K562 (cell line): Measurements from ENCODE around the gene KTN1. TPM values are rescaled to one million over a fixed set of nuclear protein-coding genes. Genes with fewer than 3 reads are reported as not detected.

Experiments
- ATAC-seq: fragments of 200-7000 bp; cut with Tn5 transposase; 3 replicates; pipeline ENCODE4 v1.9.1; 2020; ENCODE audit warnings: moderate library complexity
- BruUV-seq: library from RNA; stranded (reverse); fragments of 400-500 nt; replicated peaks from 2 replicates; lab custom pipeline; 2021; lab: Mats Ljungman, UMichigan
- CTCF ChIA-PET: fragments of 300-600 bp; formaldehyde crosslinking; extraction: SDS; loops from one replicate; lab custom pipeline; 2021; ENCODE audit warnings: low intra/inter-chr PET ratio; lab: Yijun Ruan, JAX
- POLR2A ChIA-PET: fragments of 300-600, 350-650 bp; sonication (Branson Sonifier 250); formaldehyde crosslinking; extraction: SDS; loops from one replicate; lab custom pipeline; 2021; ENCODE audit warnings: antibody characterized with exemption, inconsistent platforms; lab: Yijun Ruan, JAX
- DNase-seq, 4 experiments: peaks; one replicate each; pipeline versions ENCODE4 v3.0.0 to v3.0.0-alpha.2; 2011 to 2018; ENCODE audit warnings: low spot score in 3 of 4, mixed read lengths in 3 of 4; ENCODE audit errors: extremely low read depth in 1 of 4
- FAIRE-seq: peaks from 2 replicates; lab custom pipeline; 2011; peaks lifted over from hg19 to GRCh38; lab: Jason Lieb, UNC
- H2AFZ ChIP-seq: 2 replicates; pipeline ENCODE4 v1.6.0; 2011; ENCODE audit warnings: low read depth, low read length, control low read depth, inconsistent platforms
- H3K27ac ChIP-seq: fragments of 200-600 bp; 3 replicates; pipeline ENCODE4 v1.8.0; 2011; ENCODE audit warnings: low read depth, mild to moderate bottlenecking, control low read depth, inconsistent platforms, low read length, moderate library complexity, mixed read lengths; ENCODE audit errors: extremely low read depth
- H3K27me3 ChIP-seq, 2 experiments: fragments of 300-600 bp in 1 of 2; 2 replicates in 1 of 2; 3 replicates in 1 of 2; pipeline versions ENCODE4 v1.6.0 to v1.8.0; 2011; ENCODE audit warnings: inconsistent platforms in 2 of 2, low read length in 2 of 2, mild to moderate bottlenecking in 1 of 2, mixed read lengths in 1 of 2, moderate library complexity in 1 of 2; ENCODE audit not compliant: control insufficient read depth in 2 of 2, insufficient read depth in 2 of 2
- H3K36me3 ChIP-seq: fragments of 300-600 bp; 3 replicates; pipeline ENCODE4 v1.8.0; 2011; ENCODE audit warnings: mild to moderate bottlenecking, low read length, inconsistent platforms; ENCODE audit not compliant: control insufficient read depth, insufficient read depth
- H3K4me1 ChIP-seq, 2 experiments: fragments of 200-600 bp in 1 of 2; replicated peaks in 1 of 2; 2 replicates in 1 of 2; 3 replicates in 1 of 2; pipeline versions ENCODE4 v1.5.1 to v1.8.0; 2011; ENCODE audit warnings: inconsistent platforms in 2 of 2, low read length in 2 of 2, mild to moderate bottlenecking in 1 of 2, mixed read lengths in 1 of 2, moderate library complexity in 1 of 2; ENCODE audit not compliant: control insufficient read depth in 2 of 2, insufficient read depth in 2 of 2
- H3K4me2 ChIP-seq: 2 replicates; pipeline ENCODE4 v1.6.1; 2011; ENCODE audit warnings: low read length, control low read depth, inconsistent platforms, mixed read lengths; ENCODE audit not compliant: insufficient read depth
- H3K4me3 ChIP-seq: fragments of 200-600 bp; sonication (generic), shearing (Covaris generic); 2 replicates; pipeline ENCODE4 v1.5.1; 2016; ENCODE audit warnings: control low read depth, inconsistent platforms
- H3K79me2 ChIP-seq: fragments of 200-600 bp; 3 replicates; pipeline ENCODE4 v1.8.0; 2011; ENCODE audit warnings: low read length, inconsistent platforms; ENCODE audit not compliant: control insufficient read depth, insufficient read depth
- H3K9ac ChIP-seq, 2 experiments: 2 replicates each; pipeline versions ENCODE4 v1.6.0 to v1.6.1; 2011; ENCODE audit warnings: low read depth in 2 of 2, low read length in 2 of 2, control low read depth in 1 of 2, inconsistent platforms in 1 of 2, mild to moderate bottlenecking in 1 of 2, mixed read lengths in 1 of 2; ENCODE audit not compliant: insufficient read depth in 1 of 2
- H3K9me1 ChIP-seq: one replicate; pipeline ENCODE4 v1.6.0; 2011; ENCODE audit warnings: inconsistent platforms, mild to moderate bottlenecking, low read length, moderate library complexity; ENCODE audit not compliant: control insufficient read depth, insufficient read depth
- H3K9me3 ChIP-seq: replicated peaks from 2 replicates; pipeline ENCODE4 v1.5.1; 2011; ENCODE audit warnings: low read depth, low read length, inconsistent platforms; ENCODE audit not compliant: control insufficient read depth, insufficient read depth
- H4K20me1 ChIP-seq: replicated peaks from 2 replicates; pipeline ENCODE4 v1.6.1; 2011; ENCODE audit warnings: low read length, inconsistent platforms, mixed read lengths; ENCODE audit not compliant: control insufficient read depth, insufficient read depth
- BRD4 ChIP-seq: fragments of 200-600 bp; sonication (generic); IDR thresholded peaks from 2 replicates; pipeline ENCODE4 v1.6.1; 2017; ENCODE audit warnings: inconsistent platforms
- CGGBP1 ChIP-seq: fragments of 250-450 bp; sonication (Bioruptor Pico); IDR thresholded peaks from 2 replicates; pipeline ENCODE4 v1.9.0; 2021; ENCODE audit warnings: mild to moderate bottlenecking
- CREB5 ChIP-seq: fragments of 250-450 bp; sonication (Bioruptor Pico); IDR thresholded peaks from 2 replicates; pipeline ENCODE4 v1.5.0; 2020; ENCODE audit warnings: mild to moderate bottlenecking
- ELF2 ChIP-seq: fragments of 250-450 bp; sonication (Bioruptor Pico); IDR thresholded peaks from 2 replicates; pipeline ENCODE4 v1.5.0; 2021; ENCODE audit warnings: mild to moderate bottlenecking
- ESRRB ChIP-seq: fragments of 250-450 bp; sonication (Bioruptor Pico); IDR thresholded peaks from 2 replicates; pipeline ENCODE4 v1.5.0; 2020; ENCODE audit warnings: mild to moderate bottlenecking, moderate library complexity, borderline replicate concordance
- GABPA ChIP-seq: fragments of 200-800 bp; sonication (Bioruptor generic); conservative IDR thresholded peaks from 2 replicates; pipeline ENCODE4 v1.6.1; 2016; ENCODE audit warnings: low read depth, missing genetic modification characterization, missing compliant biosample characterization
- MNT ChIP-seq, 2 experiments: fragments of 450-650 bp; conservative IDR thresholded peaks; 2 replicates each; pipeline ENCODE4 v1.6.1; 2017; ENCODE audit warnings: mild to moderate bottlenecking in 2 of 2, moderate library complexity in 2 of 2
- SMARCA4 ChIP-seq: fragments of 450-650 bp; IDR thresholded peaks from 2 replicates; pipeline ENCODE4 v1.6.1; 2016
- SRSF9 ChIP-seq: fragments of 200-400 bp; formaldehyde crosslinking; IDR thresholded peaks from 2 replicates; pipeline ENCODE4 v1.6.1; 2017; ENCODE audit warnings: low read depth, low read length, borderline replicate concordance
- TCF3 ChIP-seq: sonication (generic); formaldehyde crosslinking; IDR thresholded peaks from 2 replicates; pipeline ENCODE4 v1.4.0; 2020; ENCODE audit warnings: mild to moderate bottlenecking, missing genetic modification reagents
- ZNF140 ChIP-seq: fragments of 250-450 bp; sonication (Bioruptor Pico); IDR thresholded peaks from 2 replicates; pipeline ENCODE4 v1.8.0; 2021; ENCODE audit warnings: moderate library complexity, mild to moderate bottlenecking, inconsistent platforms
- ZNF224 ChIP-seq: sonication (generic); formaldehyde crosslinking; IDR thresholded peaks from 2 replicates; pipeline ENCODE4 v1.8.0; 2022; ENCODE audit warnings: mild to moderate bottlenecking, missing genetic modification reagents
- ZNF830 ChIP-seq: fragments of 250-450 bp; sonication (Bioruptor Pico); IDR thresholded peaks from 2 replicates; pipeline ENCODE4 v1.5.0; 2021; ENCODE audit warnings: mild to moderate bottlenecking
- WGBS: fragments of 100-300 bp; shearing (Covaris generic); methylation state at CpG from one replicate; pipeline ENCODE4 v1.1.6; 2016; ENCODE audit warnings: low coverage, mixed read lengths; ENCODE audit not compliant: insufficient coverage; ENCODE audit errors: missing lambda C conversion rate; 5-methylcytosine and 5-hydroxymethylcytosine counted together
- in situ Hi-C: fragments of 300-500 bp; cut with MboI; formaldehyde crosslinking; loops from 4 replicates; pipeline ENCODE4 v1.15.0; 2018; ENCODE audit warnings: inconsistent platforms, mixed read lengths
- intact Hi-C: fragments of 100-400 bp; cut with micrococcal nuclease; formaldehyde crosslinking; loops from 2 replicates; pipeline ENCODE4 v1.14.2; 2022
- polyA plus RNA-seq, 8 experiments: library from polyadenylated mRNA; depleted of rRNA in 4 of 8; stranded (reverse) in 5 of 8; unstranded in 3 of 8; fragments of >200 nt; fragmentation: Nextera tagmentation in 2 of 8; fragmentation: Illumina TruSeq in 1 of 8; extraction: Ambion mirVana in 2 of 8; extraction: Trizol in 1 of 8; gene quantifications; 2 replicates each; pipeline versions ENCODE4 v1.2.1 to v1.2.3, GENCODE V29; 2011 to 2014; ENCODE audit warnings: inconsistent platforms in 1 of 8, missing spikeins in 1 of 8
- total RNA-seq, 7 experiments: library from RNA; depleted of rRNA in 6 of 7; stranded (reverse); fragments of >200 nt in 6 of 7; fragmentation: Illumina TruSeq in 2 of 7; extraction: Trizol in 2 of 7; gene quantifications; 2 replicates each; pipeline versions ENCODE4 v1.2.1 to v1.2.3, GENCODE V29; 2011 to 2021; ENCODE audit warnings: low replicate concordance in 1 of 7
- TF ChIP-seq, protein P1 (sequence below): fragments of 450-650 bp; formaldehyde crosslinking; conservative IDR thresholded peaks from 2 replicates; pipeline ENCODE4 v1.4.0; 2022; ENCODE audit warnings: mild to moderate bottlenecking, missing genetic modification characterization
- TF ChIP-seq, protein P2 (sequence below): fragments of 450-650 bp; IDR thresholded peaks from 2 replicates; pipeline ENCODE4 v1.6.1; 2016; ENCODE audit warnings: borderline replicate concordance

Gene KTN1
- total and polyA plus RNA-seq, 9 of the 15 experiments (the other 6 are each of a cell fraction or from before 2014, with no cell fraction given): 34.8 to 120 (median 63.6) TPM

DNA sequence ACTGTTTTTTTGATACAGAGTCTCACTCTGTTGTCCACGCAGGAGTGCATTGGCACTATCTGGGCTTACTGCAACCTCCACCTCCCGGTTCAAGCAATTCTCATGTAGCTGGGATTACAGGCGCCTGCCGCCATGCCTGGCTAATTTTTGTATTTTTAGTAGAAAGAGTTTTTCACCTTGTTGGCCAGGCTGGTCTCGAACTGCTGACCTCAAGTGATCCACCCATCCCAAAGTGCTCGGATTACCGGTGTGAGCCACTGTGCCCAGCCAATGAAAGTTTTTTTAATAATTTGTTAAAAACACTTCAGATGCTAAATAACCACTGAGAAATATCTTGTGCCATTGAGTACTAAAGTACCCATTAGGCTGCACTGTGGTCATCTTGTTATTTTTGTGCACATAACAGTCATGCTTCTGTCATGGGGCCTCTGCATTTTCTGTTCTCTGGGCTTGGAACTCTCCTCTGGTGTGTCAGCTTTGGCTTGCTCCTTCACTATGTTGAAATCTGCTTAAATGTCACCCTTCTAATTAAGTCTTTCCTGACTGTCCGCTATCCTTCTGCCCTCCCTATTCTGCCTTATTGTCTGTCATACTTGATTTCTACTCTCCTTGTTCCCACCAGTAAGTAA lies 105.1 kb downstream of the KTN1 start:
- POLR2A ChIA-PET: interaction anchor here (0.6 to 1.2 kb wide), 2 partner anchors 12 to 655 kb away, joined by 3 read pairs; no protein-coding TSS in a partner anchor
- FAIRE-seq (no peak), ATAC-seq (no peak), DNase-seq (no peak)
- CTCF ChIA-PET: interaction anchor here (0.6 kb wide), 1 partner anchor 409 kb away, joined by 5 read pairs; no protein-coding TSS in a partner anchor
- Histone ChIP-seq H3K27me3 (no peaks in the 10 kb centered on the region), H3K36me3 (peaks cover 28% of the 10 kb centered on the region; the same call in 2 of the 3 replicates), H3K4me1 (no peaks in the 10 kb centered on the region), H3K4me2 (no peak overlapping the region), H2AFZ (no peak overlapping the region), H3K4me3 (no peak overlapping the region), H3K9me3 (no peaks in the 10 kb centered on the region), H3K27ac (no peak overlapping the region), H4K20me1 (no peaks in the 10 kb centered on the region), H3K9ac (no peak overlapping the region), H3K9me1 (no peaks in the 10 kb centered on the region), H3K79me2 (no peaks in the 10 kb centered on the region)
- intact Hi-C loops: no loop called here
- no TSS peak for BruUV-seq
- in situ Hi-C loops: no loop called here
- WGBS: 95% methylated on average over 8 of the region's 8 CpGs
- TF ChIP-seq, protein P1, sequence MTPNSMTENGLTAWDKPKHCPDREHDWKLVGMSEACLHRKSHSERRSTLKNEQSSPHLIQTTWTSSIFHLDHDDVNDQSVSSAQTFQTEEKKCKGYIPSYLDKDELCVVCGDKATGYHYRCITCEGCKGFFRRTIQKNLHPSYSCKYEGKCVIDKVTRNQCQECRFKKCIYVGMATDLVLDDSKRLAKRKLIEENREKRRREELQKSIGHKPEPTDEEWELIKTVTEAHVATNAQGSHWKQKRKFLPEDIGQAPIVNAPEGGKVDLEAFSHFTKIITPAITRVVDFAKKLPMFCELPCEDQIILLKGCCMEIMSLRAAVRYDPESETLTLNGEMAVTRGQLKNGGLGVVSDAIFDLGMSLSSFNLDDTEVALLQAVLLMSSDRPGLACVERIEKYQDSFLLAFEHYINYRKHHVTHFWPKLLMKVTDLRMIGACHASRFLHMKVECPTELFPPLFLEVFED (CRISPR knock-in tag): no peak
- TF ChIP-seq CGGBP1 (CRISPR knock-in tag): no peak
- TF ChIP-seq SRSF9: no peak
- TF ChIP-seq MNT (conservative IDR thresholded peaks at IDR 0.05): no peak
- no peak for TF ChIP-seq ZNF830
- TF ChIP-seq SMARCA4: no peak
- no peak for TF ChIP-seq ZNF140 (CRISPR knock-in tag)
- TF ChIP-seq GABPA: no peak
- TF ChIP-seq ZNF224 (CRISPR knock-in tag): no peak
- no peak for TF ChIP-seq BRD4
- no peak for TF ChIP-seq CREB5 (CRISPR knock-in tag)
- no peak for TF ChIP-seq ESRRB (CRISPR knock-in tag)
- TF ChIP-seq, protein P2, sequence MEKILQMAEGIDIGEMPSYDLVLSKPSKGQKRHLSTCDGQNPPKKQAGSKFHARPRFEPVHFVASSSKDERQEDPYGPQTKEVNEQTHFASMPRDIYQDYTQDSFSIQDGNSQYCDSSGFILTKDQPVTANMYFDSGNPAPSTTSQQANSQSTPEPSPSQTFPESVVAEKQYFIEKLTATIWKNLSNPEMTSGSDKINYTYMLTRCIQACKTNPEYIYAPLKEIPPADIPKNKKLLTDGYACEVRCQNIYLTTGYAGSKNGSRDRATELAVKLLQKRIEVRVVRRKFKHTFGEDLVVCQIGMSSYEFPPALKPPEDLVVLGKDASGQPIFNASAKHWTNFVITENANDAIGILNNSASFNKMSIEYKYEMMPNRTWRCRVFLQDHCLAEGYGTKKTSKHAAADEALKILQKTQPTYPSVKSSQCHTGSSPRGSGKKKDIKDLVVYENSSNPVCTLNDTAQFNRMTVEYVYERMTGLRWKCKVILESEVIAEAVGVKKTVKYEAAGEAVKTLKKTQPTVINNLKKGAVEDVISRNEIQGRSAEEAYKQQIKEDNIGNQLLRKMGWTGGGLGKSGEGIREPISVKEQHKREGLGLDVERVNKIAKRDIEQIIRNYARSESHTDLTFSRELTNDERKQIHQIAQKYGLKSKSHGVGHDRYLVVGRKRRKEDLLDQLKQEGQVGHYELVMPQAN: no peak
- TF ChIP-seq ELF2 (CRISPR knock-in tag): no peak
- TF ChIP-seq TCF3 (CRISPR knock-in tag): no peak
